Measurements from ENCODE around the gene TMEM213. TPM values are rescaled to one million over a fixed set of nuclear protein-coding genes. Genes with fewer than 3 reads are reported as not detected.

Gene TMEM213
- total RNA-seq, 1 experiment from 2014 or later, result not detected

- no peak for DNase-seq (ENCODE audit: extremely low read depth, low read depth)
Observed at GRCh38 chr7:138871065-138871813, 73.4 kb downstream of the TMEM213 start.

- no peak for DNase-seq (ENCODE audit: extremely low read depth, low read depth)
Observed at GRCh38 chr7:138871814-138872090, 74.0 kb downstream of the TMEM213 start.

GRCh38 chr7:138872576-138872975 is 74.8 kb downstream of the TMEM213 start:
- DNase-seq (ENCODE audit: extremely low read depth, low read depth), result no peak

DNA sequence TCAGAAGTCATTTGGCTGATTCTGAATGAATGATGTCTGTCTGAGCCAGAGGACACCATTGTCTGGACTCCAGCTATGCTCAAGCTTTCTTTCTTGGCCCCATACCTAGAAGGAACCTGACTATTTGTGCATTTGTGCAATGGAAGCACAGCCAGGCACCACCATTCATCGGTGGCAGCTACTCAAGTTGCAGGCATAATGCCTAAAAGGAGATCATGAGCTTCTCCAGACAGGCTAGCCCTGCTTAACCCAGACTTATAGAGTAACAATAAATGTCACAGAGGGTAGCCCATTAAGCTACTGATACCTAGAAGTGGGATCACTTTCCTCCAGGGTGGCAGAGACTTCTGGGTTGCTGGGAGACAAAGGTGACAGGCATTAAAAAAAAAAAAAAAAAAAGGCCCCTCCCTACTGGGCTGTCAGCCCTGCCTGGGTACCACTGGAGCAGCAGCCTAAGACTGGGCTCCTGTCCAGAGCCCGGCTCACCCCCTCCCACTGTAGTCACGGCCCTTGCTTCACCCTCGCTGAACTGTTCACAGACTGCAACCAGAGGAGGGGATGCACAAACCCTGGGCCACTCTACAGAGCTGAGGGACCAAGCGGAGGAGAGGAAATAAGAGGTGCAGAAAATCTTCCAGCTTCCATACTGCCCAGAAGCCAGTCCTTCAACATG is 75.6 kb downstream of the TMEM213 start:
- no peak for DNase-seq (ENCODE audit: extremely low read depth, low read depth)

- DNase-seq (ENCODE audit: extremely low read depth, low read depth), result peak; percentile 82
Observed at GRCh38 chr7:138875794-138876193, 78.0 kb downstream of the TMEM213 start.

- no peak for DNase-seq (ENCODE audit: extremely low read depth, low read depth)
Observed at GRCh38 chr7:138876326-138876725, 78.5 kb downstream of the TMEM213 start.

GRCh38 chr7:138878051-138878450 is 80.3 kb downstream of the TMEM213 start:
- no peak for DNase-seq (ENCODE audit: extremely low read depth, low read depth)

GRCh38 chr7:138878856-138879255 is 81.1 kb downstream of the TMEM213 start:
- DNase-seq (ENCODE audit: extremely low read depth, low read depth), result no peak

DNA sequence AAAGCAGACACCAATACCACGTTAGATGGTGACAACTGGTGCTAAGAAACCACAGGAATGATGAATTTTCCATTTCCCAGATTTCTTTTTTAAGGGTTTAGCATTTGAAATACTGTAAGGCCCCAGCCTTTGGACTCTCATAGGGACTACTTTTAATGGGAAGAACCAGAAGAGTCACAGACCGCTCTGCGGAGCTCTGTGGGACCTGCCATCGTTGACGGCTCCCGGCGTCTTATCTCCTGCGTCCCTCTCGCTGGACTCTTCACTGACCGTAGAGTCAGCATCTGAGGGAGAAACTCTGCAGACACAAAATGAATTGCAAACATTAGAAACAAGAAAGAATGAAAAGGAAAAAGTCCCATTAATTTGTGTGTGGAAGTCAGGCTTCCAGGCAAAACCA is 81.6 kb downstream of the TMEM213 start:
- no peak for DNase-seq (ENCODE audit: extremely low read depth, low read depth)

DNA sequence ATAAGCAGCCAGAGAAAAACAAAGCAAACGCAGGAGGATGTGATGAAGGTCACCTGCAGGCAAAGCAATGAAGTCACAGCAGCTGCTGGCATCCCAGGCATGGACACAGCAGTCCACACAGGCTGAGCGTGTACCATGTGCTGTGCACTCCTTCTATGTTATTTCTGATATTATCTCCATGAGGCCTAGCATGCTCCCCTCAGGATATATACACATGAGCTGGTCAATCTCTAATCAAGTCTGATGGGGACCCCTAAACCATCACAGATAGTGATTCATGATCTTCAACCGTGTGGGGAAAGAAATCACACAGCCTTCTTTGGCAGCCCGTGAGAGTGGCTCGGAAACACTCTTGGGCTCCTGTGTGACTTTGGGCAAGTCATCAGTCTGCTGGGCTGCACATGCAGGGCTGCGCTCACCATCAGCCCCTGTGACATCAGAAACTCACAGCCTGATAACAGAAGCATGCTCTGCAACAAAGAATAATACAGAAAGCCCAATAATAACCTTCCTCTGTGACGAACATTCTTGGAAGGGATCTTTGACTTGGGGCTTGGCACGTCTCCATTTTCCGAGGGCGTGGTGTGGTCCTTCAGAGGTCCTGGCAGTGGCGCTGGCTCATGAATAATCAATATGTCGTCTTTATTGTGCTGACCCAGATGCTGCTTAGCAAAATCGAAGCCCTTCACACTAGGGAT is 83.2 kb downstream of the TMEM213 start:
- DNase-seq (ENCODE audit: extremely low read depth, low read depth), result no peak

DNA sequence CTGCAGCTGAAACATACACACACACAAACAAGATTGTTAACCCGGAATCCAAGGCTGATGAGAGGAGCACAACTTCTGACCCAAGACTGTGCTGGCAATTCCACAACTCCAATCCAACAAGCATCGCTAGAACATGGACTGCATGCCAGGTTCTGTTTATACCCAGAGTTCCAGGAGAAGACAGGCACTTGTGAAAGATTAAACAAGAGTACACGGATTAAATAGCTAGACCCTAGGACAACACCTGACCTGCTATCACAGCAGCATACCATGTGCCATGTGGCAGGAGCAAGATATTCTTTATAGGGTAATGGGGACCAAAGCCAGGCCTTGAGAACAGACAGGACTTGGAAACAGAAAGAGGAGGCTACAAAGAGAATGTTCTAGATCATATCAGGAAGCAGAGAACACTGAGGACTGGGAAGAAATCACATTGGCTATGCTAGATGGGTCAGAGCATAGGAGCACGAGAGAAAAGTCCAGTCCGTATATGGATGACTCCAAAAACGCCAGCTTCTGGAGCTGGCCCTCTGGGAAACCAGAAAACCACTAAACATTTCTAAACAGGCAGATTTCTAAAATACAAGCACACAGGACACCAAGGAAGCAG is 83.9 kb downstream of the TMEM213 start:
- DNase-seq (ENCODE audit: extremely low read depth, low read depth), result no peak

GRCh38 chr7:138882249-138882648 is 84.5 kb downstream of the TMEM213 start:
- no peak for DNase-seq (ENCODE audit: extremely low read depth, low read depth)

GRCh38 chr7:138885383-138886147 is 87.8 kb downstream of the TMEM213 start:
- no peak for DNase-seq (ENCODE audit: extremely low read depth, low read depth)

GRCh38 chr7:138886501-138886917 is 88.7 kb downstream of the TMEM213 start:
- DNase-seq (ENCODE audit: extremely low read depth, low read depth), result peak; percentile 65

DNA sequence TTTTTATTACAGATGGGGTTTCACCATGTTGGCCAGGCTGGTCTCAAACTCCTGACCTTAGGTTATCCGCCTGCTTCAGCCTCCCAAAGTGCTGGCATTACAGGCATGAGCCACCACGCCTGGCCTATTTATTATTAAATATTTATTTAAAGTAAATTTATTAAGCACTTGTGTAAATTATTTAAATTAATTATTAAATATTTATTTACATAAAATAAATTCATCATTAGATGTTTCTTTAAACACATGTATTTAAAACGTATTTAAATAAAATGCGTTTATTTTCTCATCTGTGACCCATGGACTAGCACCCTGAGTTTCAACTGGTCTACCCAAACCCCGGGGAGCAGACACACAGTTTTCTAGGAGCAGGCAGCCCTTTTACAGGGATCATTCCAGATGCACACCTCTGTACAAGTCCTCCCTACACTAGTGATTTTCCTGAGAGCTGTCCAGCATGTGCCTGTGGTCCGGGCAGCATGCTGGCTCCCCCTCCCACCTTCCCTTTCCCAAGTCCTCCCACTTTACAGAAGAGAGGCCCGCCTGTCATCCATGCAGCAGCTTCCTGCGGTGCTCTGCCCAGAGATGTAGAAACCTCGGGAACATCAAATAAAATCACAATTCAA is 89.4 kb downstream of the TMEM213 start:
- no peak for DNase-seq (ENCODE audit: extremely low read depth, low read depth)

Small RNAs within 50 kb of the gene (small RNA-seq; reads per million reads assigned to genes)
- 0 reads per million in 2 experiments for gene RNU6-1272P

Other genes starting within 250 kb of the TMEM213 start
- not detected in 2 replicates for gene SVOPL, start 96.6 kb upstream of the TMEM213 start, total RNA-seq (2014; rRNA removed; shearing (Covaris generic))
- 0.15 and 0.23 TPM in 2 replicates for gene ATP6V0A4, start 202 bp downstream of the TMEM213 start, total RNA-seq (2014; rRNA removed; shearing (Covaris generic))
- 6.3 and 7.5 TPM in 2 replicates for gene KIAA1549, start 183.4 kb downstream of the TMEM213 start, total RNA-seq (2014; rRNA removed; shearing (Covaris generic))
- gene ZC3HAV1L, start 238.0 kb downstream of the TMEM213 start, total RNA-seq (2014; rRNA removed; shearing (Covaris generic)), result 11.4 and 12.4 TPM in 2 replicates

Measured in NCI-H460 (cell line).